ENCODE measurements around the gene ANO7.

ANO7 gene, protein sequence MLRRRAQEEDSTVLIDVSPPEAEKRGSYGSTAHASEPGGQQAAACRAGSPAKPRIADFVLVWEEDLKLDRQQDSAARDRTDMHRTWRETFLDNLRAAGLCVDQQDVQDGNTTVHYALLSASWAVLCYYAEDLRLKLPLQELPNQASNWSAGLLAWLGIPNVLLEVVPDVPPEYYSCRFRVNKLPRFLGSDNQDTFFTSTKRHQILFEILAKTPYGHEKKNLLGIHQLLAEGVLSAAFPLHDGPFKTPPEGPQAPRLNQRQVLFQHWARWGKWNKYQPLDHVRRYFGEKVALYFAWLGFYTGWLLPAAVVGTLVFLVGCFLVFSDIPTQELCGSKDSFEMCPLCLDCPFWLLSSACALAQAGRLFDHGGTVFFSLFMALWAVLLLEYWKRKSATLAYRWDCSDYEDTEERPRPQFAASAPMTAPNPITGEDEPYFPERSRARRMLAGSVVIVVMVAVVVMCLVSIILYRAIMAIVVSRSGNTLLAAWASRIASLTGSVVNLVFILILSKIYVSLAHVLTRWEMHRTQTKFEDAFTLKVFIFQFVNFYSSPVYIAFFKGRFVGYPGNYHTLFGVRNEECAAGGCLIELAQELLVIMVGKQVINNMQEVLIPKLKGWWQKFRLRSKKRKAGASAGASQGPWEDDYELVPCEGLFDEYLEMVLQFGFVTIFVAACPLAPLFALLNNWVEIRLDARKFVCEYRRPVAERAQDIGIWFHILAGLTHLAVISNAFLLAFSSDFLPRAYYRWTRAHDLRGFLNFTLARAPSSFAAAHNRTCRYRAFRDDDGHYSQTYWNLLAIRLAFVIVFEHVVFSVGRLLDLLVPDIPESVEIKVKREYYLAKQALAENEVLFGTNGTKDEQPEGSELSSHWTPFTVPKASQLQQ

DNA sequence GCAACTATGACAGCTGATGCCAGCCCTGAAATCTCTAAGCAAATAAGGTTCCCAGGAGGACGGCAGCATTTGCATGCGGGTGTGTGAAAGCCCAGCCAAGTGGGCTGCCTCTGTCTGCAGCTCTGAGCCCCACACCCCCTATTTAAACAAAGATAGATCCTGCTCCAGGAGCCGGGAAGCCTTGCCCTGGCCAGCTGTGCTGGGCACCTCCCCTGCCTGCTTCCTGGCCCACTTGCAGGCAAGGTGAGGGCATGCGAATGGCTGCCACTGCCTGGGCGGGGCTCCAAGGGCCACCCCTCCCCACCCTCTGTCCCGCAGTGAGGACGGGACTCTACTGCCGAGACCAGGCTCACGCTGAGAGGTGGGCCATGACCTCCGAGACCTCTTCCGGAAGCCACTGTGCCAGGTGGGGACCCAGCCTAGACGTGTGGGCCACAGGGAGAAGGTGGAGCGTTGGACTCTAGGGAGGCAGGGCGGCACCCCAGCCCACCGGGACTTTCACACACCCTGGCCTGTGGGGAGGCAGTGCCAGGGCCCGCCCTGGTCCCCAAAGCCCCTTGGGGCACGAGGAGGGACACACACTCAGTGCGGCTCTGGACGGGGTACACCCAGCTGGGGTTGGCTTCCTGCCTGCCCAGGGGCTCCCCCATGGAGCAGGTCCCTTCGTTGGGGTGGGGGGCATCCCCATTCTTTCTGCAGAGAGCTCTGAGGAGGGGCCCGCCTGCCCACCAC lies at the start of gene ANO7:
TSS of gene ANO7 (plus strand) at position 317 of the 732 bp plus-strand sequence. CDS start 1,387 bp downstream, outside the sequence.
- H3K4me3 ChIP-seq (ENCODE audit: low read depth, low read length) = no peak within 1 kb of the TSS
- TF ChIP-seq, protein P1, sequence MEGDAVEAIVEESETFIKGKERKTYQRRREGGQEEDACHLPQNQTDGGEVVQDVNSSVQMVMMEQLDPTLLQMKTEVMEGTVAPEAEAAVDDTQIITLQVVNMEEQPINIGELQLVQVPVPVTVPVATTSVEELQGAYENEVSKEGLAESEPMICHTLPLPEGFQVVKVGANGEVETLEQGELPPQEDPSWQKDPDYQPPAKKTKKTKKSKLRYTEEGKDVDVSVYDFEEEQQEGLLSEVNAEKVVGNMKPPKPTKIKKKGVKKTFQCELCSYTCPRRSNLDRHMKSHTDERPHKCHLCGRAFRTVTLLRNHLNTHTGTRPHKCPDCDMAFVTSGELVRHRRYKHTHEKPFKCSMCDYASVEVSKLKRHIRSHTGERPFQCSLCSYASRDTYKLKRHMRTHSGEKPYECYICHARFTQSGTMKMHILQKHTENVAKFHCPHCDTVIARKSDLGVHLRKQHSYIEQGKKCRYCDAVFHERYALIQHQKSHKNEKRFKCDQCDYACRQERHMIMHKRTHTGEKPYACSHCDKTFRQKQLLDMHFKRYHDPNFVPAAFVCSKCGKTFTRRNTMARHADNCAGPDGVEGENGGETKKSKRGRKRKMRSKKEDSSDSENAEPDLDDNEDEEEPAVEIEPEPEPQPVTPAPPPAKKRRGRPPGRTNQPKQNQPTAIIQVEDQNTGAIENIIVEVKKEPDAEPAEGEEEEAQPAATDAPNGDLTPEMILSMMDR (IDR thresholded peaks at IDR 0.05; ENCODE audit: borderline replicate concordance, insufficient read depth, low read depth, low read length) = no peak

DNA sequence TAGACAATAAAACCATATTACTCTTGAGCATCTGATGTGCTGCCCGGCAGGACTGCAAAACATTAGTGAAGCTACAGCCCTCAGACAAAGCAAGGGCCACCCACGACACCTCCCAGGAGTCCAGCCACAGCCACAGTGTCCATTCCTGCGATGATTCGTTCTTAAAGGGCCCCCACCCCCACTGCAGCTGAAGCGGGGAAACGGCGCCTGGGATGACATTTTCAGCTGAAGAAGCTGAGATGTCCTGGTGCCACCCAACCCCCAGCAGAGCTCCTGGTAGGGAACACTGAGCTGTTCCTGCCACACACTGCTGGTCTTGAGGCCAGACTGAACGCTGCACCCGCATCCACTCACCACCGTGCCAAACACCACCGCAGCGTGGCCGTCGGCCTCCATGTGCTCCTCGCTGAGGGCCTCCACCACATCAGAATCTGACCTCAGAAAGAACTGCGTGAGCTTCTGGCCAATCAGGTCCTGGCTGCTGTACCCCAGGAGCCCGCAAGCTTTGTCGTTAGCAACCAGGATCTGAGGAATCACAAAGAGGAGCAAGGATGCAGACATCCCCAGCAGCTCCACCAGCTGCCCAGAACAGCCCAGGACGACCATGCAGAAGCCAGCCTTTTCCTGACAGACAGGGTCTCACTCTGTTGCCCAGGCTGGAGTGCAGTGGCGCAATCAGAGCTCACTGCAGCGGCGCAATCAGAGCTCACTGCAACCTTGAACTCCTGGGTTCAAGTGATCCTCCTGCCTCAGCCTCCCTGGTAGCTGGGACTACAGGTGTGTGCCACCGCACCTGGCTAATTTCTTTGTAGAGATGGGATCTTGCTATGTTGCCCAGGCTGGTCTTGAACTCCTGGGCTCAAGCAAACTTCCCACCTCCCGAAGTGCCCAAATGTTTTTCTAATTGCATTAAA lies 48.7 kb upstream of the ANO7 start:
- TF ChIP-seq, protein P1 (IDR thresholded peaks at IDR 0.05; ENCODE audit: borderline replicate concordance, insufficient read depth, low read depth, low read length) = no peak

DNA sequence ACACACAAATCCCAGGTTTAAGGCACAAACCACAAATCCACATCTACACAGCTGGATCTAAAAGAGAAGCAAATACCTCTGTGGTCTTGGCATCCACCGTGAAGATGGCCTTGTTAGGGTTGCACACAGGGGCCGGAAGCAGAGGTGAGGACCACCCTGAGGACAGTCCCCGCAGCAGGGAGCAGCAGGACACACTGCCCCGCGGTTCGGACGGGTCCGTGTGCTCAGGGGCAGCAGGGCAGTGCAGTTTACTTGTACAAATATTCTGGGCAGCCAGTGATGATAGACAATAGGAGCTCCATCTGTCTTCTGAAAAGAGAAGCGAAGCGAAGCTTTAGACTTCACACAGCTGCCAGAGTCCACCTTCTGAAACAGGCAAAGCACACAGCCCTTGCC lies 48.0 kb upstream of the ANO7 start:
- H3K4me3 ChIP-seq (ENCODE audit: low read depth, low read length) = no peak overlapping the region
- TF ChIP-seq, protein P1 (IDR thresholded peaks at IDR 0.05; ENCODE audit: borderline replicate concordance, insufficient read depth, low read depth, low read length) = no peak

More for the DNA sequence above, 48.7 kb upstream of the ANO7 start:
- no peak overlapping the region for H3K4me3 ChIP-seq (ENCODE audit: low read depth, low read length)

DNA sequence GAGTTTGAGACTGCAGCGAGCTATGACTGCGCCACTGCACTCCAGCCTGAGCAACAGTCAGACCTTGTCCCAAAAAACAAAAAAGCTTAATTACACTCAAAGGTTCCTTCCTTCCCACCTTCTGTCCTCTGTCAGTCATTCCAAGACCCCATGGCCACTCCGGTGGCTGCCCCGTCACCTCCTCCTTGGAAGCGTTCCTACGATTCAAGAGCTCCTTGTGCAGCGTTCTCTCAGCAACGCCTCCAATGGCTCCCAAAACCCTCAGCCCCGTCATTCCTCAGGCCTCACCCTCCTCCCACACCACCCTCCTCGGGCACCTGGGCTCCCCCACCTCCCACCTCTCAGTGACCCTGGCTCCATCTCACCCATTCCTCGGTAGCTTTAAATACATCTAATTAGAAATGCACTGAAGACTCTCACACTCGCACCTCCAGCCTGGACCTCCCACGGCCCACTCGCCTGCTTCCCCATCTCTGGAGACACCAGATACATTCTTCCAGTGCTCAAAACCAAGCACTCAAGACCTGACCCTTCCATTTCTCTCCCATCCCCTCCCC lies 47.2 kb upstream of the ANO7 start:
- TF ChIP-seq, protein P1 (IDR thresholded peaks at IDR 0.05; ENCODE audit: borderline replicate concordance, insufficient read depth, low read depth, low read length) = no peak
- no peak overlapping the region for H3K4me3 ChIP-seq (ENCODE audit: low read depth, low read length)

DNA sequence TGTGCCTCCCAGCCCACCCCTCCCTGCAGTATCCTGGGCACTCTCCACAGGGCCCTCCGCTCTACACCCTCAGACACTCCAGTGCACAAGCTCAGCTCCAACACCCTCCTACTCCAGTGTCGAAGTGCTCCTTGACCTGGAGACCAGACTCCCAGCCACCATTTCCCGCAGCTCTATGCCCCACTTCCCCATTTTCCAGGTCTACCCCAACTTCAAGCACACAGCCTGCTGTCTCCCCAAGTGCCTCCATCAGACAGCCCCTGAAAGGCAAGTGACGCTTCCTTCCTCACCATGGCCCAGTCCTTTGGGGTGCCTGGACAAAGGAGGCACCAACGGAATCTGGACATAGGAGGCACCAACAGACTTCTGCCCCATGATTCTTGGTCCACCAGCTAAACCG lies 46.4 kb upstream of the ANO7 start:
- TF ChIP-seq, protein P1 (IDR thresholded peaks at IDR 0.05; ENCODE audit: borderline replicate concordance, insufficient read depth, low read depth, low read length) = no peak
- no peak overlapping the region for H3K4me3 ChIP-seq (ENCODE audit: low read depth, low read length)

DNA sequence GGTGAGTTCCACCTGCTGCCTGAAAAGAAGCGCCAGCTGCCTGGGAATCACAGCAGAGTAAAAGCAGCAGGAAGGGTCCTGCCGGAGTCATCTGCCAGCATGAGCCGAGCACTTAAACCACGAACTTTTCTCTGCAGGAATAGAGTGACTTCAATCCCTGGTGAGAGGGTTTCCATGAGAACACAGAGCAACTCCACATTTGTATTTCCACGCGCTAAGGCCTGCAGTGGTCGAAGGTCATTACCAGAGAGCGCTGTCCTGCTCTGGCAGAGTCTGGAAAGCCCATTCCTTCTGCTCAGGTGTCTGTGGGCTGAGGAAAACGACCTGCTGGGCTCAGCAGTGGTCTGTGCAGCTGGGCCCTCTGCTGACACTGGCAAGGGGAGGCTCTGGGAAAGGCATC lies 45.9 kb upstream of the ANO7 start:
- TF ChIP-seq, protein P1 (IDR thresholded peaks at IDR 0.05; ENCODE audit: borderline replicate concordance, insufficient read depth, low read depth, low read length) = no peak
- H3K4me3 ChIP-seq (ENCODE audit: low read depth, low read length) = no peak overlapping the region
